GM12892 (cell line): ENCODE data around the gene PLD1.

ENCODE experiments used
- POLR2AphosphoS5 ChIP-seq: IDR thresholded peaks from 2 replicates; pipeline ENCODE4 v1.6.1; 2011; ENCODE audit warnings: low read depth, low read length, control low read depth
- TAF1 ChIP-seq: IDR thresholded peaks from 2 replicates; pipeline ENCODE4 v1.6.1; 2011; ENCODE audit warnings: low read depth, mild to moderate bottlenecking, control low read depth, low read length, borderline replicate concordance

DNA sequence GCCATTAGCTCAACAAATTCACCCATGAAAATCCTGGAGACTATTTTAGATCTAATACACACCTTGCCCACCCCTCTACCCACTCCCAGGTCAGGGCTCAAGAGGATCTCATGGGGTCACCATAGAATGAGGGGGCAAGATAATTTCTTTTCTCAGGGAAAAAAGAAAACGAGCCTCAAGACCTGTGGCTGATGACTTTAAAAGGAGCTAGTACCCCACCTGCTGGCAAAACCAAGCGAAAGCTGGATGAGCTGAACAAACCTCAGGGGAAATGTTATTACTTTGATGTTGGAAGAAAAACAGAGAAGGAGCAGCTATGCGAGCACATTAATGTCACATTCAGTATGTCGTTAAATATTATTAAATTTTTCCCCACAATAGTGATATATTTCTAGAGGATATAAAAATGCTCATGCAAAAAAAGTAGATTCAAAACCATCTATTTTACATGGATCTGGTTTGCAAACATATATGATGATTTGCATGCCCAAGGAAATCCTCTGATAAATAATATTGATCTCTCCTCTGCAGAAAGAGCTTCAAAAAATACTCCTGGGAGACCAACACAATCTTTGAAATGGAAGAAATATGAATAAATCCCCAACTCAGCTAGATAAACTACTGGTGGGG, 37.7 kb downstream of the PLD1 start:
- TF ChIP-seq TAF1 (no peak), POLR2AphosphoS5 (no peak)
